RCC 7860 (cell line): ENCODE data around the gene ABCA3.

Experiments
- DNase-seq: peaks from one replicate; pipeline ENCODE4 v3.0.0-alpha.2; 2015; ENCODE audit warnings: low spot score
- FAIRE-seq: peaks from 2 replicates; lab custom pipeline; 2012; peaks lifted over from hg19 to GRCh38; lab: Jason Lieb, UNC

ABCA3 gene

GRCh38 chr16:2358811-2359210 lies 18.3 kb upstream of the ABCA3 start:
- FAIRE-seq (no peak), DNase-seq (no peak)

GRCh38 chr16:2357331-2357730 lies 16.8 kb upstream of the ABCA3 start:
- no peak for DNase-seq
- no peak for FAIRE-seq

GRCh38 chr16:2350500-2350899 lies 10.0 kb upstream of the ABCA3 start:
- FAIRE-seq (no peak), DNase-seq (no peak)

- FAIRE-seq (no peak), DNase-seq (no peak)
Observed at GRCh38 chr16:2343211-2343610, 2.7 kb upstream of the ABCA3 start.

GRCh38 chr16:2341456-2342447 lies 1.2 kb upstream of the ABCA3 start:
- FAIRE-seq (no peak), DNase-seq (no peak)

- no peak for FAIRE-seq
Observed at GRCh38 chr16:2339521-2340484, 725 bp downstream of the ABCA3 start.

GRCh38 chr16:2337431-2338296 lies 2.9 kb downstream of the ABCA3 start:
- DNase-seq (no peak), FAIRE-seq (no peak)

More at GRCh38 chr16:2339521-2340484, 725 bp downstream of the ABCA3 start:
- no peak for DNase-seq

- DNase-seq (no peak), FAIRE-seq (no peak)
Observed at GRCh38 chr16:2335286-2335895, 5.1 kb downstream of the ABCA3 start.

GRCh38 chr16:2333772-2334379 lies 6.7 kb downstream of the ABCA3 start:
- peak; percentile 81 for DNase-seq
- peak; percentile 10 for FAIRE-seq

GRCh38 chr16:2333231-2333630 lies 7.3 kb downstream of the ABCA3 start:
- no peak for FAIRE-seq
- no peak for DNase-seq

- FAIRE-seq = no peak
- DNase-seq = no peak
Observed at GRCh38 chr16:2331931-2332267, 8.6 kb downstream of the ABCA3 start.

- FAIRE-seq (no peak), DNase-seq (no peak)
Observed at GRCh38 chr16:2331199-2331930, 9.2 kb downstream of the ABCA3 start.

GRCh38 chr16:2329532-2329931 lies 11.0 kb downstream of the ABCA3 start:
- DNase-seq = no peak
- FAIRE-seq = no peak

- DNase-seq (no peak), FAIRE-seq (no peak)
Observed at GRCh38 chr16:2328428-2328827, 12.1 kb downstream of the ABCA3 start.

GRCh38 chr16:2326191-2326590 lies 14.3 kb downstream of the ABCA3 start:
- DNase-seq (no peak), FAIRE-seq (no peak)

GRCh38 chr16:2325791-2326190 lies 14.7 kb downstream of the ABCA3 start:
- DNase-seq (no peak), FAIRE-seq (no peak)

- DNase-seq = no peak
- FAIRE-seq = no peak
Observed at GRCh38 chr16:2325181-2325580, 15.3 kb downstream of the ABCA3 start.

- FAIRE-seq = no peak
Observed at GRCh38 chr16:2324296-2324859, 16.1 kb downstream of the ABCA3 start.

GRCh38 chr16:2323701-2324100 lies 16.8 kb downstream of the ABCA3 start:
- no peak for FAIRE-seq
- DNase-seq = no peak

More at GRCh38 chr16:2324296-2324859, 16.1 kb downstream of the ABCA3 start:
- DNase-seq = no peak
